Measurements from ENCODE around the gene AXL.
"Not testable (repeated sequence)": the region's sequence is repeated elsewhere in the genome, so short reads cannot be mapped to it uniquely, and the experiment has no call there.

Gene AXL

GRCh38 chr19:41206926-41207750 is 11.9 kb upstream of the AXL start:
- DNase-seq (ENCODE audit: low read depth in 2 of 2): no peak

- DNase-seq (ENCODE audit: low read depth in 2 of 2): no peak
These were observed 4.9 kb upstream of the AXL start for GRCh38 chr19:41214161-41214560.

- no peak for DNase-seq (ENCODE audit: low read depth in 2 of 2)
These were observed 1.3 kb upstream of the AXL start for GRCh38 chr19:41217741-41218140.

- DNase-seq (ENCODE audit: low read depth in 2 of 2): no peak
These were observed 791 bp upstream of the AXL start for GRCh38 chr19:41218249-41218614.

GRCh38 chr19:41219924-41220567 is 1.0 kb downstream of the AXL start:
- no peak for DNase-seq (ENCODE audit: low read depth in 2 of 2)

- no peak for DNase-seq (ENCODE audit: low read depth in 2 of 2)
These were observed 1.8 kb downstream of the AXL start for GRCh38 chr19:41220811-41221210.

- DNase-seq (ENCODE audit: low read depth in 2 of 2): no peak
These were observed 2.6 kb downstream of the AXL start for GRCh38 chr19:41221514-41222205.

GRCh38 chr19:41222240-41222639 is 3.2 kb downstream of the AXL start:
- no peak for DNase-seq (ENCODE audit: low read depth in 2 of 2)

- no peak for DNase-seq (ENCODE audit: low read depth in 2 of 2)
These were observed 4.6 kb downstream of the AXL start for GRCh38 chr19:41223431-41224234.

GRCh38 chr19:41224632-41225031 is 5.6 kb downstream of the AXL start:
- no peak for DNase-seq (ENCODE audit: low read depth in 2 of 2)

- DNase-seq (ENCODE audit: low read depth in 2 of 2): peak; percentile 16 to 30
These were observed 6.4 kb downstream of the AXL start for GRCh38 chr19:41225238-41226052.

- peak; percentile 18 to 24 for DNase-seq (ENCODE audit: low read depth in 2 of 2)
These were observed 7.2 kb downstream of the AXL start for GRCh38 chr19:41226053-41226873.

- DNase-seq (ENCODE audit: low read depth in 2 of 2): no peak
These were observed 7.9 kb downstream of the AXL start for GRCh38 chr19:41226874-41227390.

- no peak for DNase-seq (ENCODE audit: low read depth in 2 of 2)
These were observed 9.5 kb downstream of the AXL start for GRCh38 chr19:41228486-41228885.

GRCh38 chr19:41229338-41229737 is 10.3 kb downstream of the AXL start:
- DNase-seq (ENCODE audit: low read depth in 2 of 2): not testable (repeated sequence)

GRCh38 chr19:41230067-41230857 is 11.2 kb downstream of the AXL start:
- no peak for DNase-seq (ENCODE audit: low read depth in 2 of 2)

- DNase-seq (ENCODE audit: low read depth in 2 of 2): no peak
These were observed 13.7 kb downstream of the AXL start for GRCh38 chr19:41232686-41233085.

GRCh38 chr19:41233748-41234240 is 14.8 kb downstream of the AXL start:
- DNase-seq (ENCODE audit: low read depth in 2 of 2): no peak

All from stimulated activated CD4-positive, alpha-beta T cell treated with anti-CD3 and anti-CD28 coated beads, Interleukin-4, amount 100 ng/mL, for 48 hours (primary cell).